Heart left ventricle (tissue), 16 donors: ENCODE results near the gene ZNF670. TPM values are rescaled to one million over a fixed set of nuclear protein-coding genes. Genes with fewer than 3 reads are reported as not detected.

ENCODE experiments used
- ATAC-seq, 4 donors: fragments of 200-7000 bp; cut with Tn5 transposase; one replicate each; pipeline ENCODE4 v1.9.1; 2020 to 2022; ENCODE audit warnings: moderate library complexity in 4 of 4, mild to moderate bottlenecking in 3 of 4, moderate number of reproducible peaks in 1 of 4
- DNase-seq, 5 donors: peaks; one replicate each; pipeline ENCODE4 v3.0.0-alpha.2; 2020
- H3K27ac ChIP-seq, 12 donors: fragments of 200-600 bp; sonication (generic) in 4 of 12; one replicate each; pipeline versions ENCODE4 v1.5.0 to v1.8.0; 2016 to 2022; ENCODE audit warnings: mild to moderate bottlenecking in 2 of 12
- H3K27me3 ChIP-seq, 9 donors: fragments of 200-600 bp; sonication (generic) in 2 of 9; one replicate each; pipeline versions ENCODE4 v1.5.1 to v1.8.0; 2016 to 2022; ENCODE audit warnings: mild to moderate bottlenecking in 3 of 9
- H3K36me3 ChIP-seq, 9 donors: fragments of 200-600 bp; sonication (generic) in 2 of 9; one replicate each; pipeline versions ENCODE4 v1.5.0 to v1.8.0; 2018 to 2022; ENCODE audit warnings: mild to moderate bottlenecking in 2 of 9
- H3K4me1 ChIP-seq, 12 donors: fragments of 200-600 bp; sonication (generic) in 4 of 12; one replicate each; pipeline versions ENCODE4 v1.5.0 to v1.8.0; 2016 to 2022; ENCODE audit warnings: mild to moderate bottlenecking in 3 of 12
- H3K4me3 ChIP-seq, 12 donors: fragments of 200-600 bp; sonication (generic) in 4 of 12; one replicate each; pipeline versions ENCODE4 v1.5.0 to v1.8.0; 2017 to 2022; ENCODE audit warnings: mild to moderate bottlenecking in 9 of 12, moderate library complexity in 4 of 12
- H3K9me3 ChIP-seq, 12 donors: fragments of 200-600 bp; sonication (generic) in 4 of 12; one replicate each; pipeline versions ENCODE4 v1.5.0 to v1.8.0; 2016 to 2022; ENCODE audit warnings: mild to moderate bottlenecking in 1 of 12
- CTCF ChIP-seq, 12 donors: fragments of 200-600 bp; sonication (generic) in 4 of 12; IDR thresholded peaks; one replicate each; pipeline versions ENCODE4 v1.5.0 to v1.8.0; 2018 to 2022; ENCODE audit warnings: antibody characterized with exemption in 12 of 12, mild to moderate bottlenecking in 5 of 12
- POLR2A ChIP-seq, 2 donors: fragments of 450-650 bp; IDR thresholded peaks; one replicate each; pipeline ENCODE4 v1.6.1; 2017; ENCODE audit warnings: antibody characterized with exemption in 2 of 2, mild to moderate bottlenecking in 2 of 2, moderate library complexity in 2 of 2
- WGBS, 4 donors: extraction: QIAGEN DNeasy Blood & Tissue Kit in 2 of 4; methylation state at CpG; one replicate each; pipeline versions ENCODE4 v1.1.5 to v1.1.7; 2013 to 2018; 5-methylcytosine and 5-hydroxymethylcytosine counted together
- intact Hi-C, 10 donors: fragments of 100-400 bp; cut with DNase I; formaldehyde crosslinking; loops; one replicate each; pipeline versions ENCODE4 v1.11.1 to v1.14.2; 2022
- polyA plus RNA-seq, 2 donors: library from polyadenylated mRNA; stranded (reverse); fragments of 200-250 nt; gene quantifications; one replicate each; pipeline ENCODE4 v1.2.3, GENCODE V29; 2013
- total RNA-seq, 9 donors: library from RNA; depleted of rRNA in 2 of 9; stranded (reverse); fragments of >200 nt in 2 of 9; fragmentation: NEBNext Ultra II Directional in 3 of 9; extraction: Animal tissue kit (Norgen Biotek cat#: 25700) in 3 of 9; gene quantifications; one replicate each; pipeline versions ENCODE4 v1.1.0 to v1.2.4, GENCODE V29; 2016 to 2023
- donor health status: ischemic (EF 13 %, LVEDD 7.1; RV severe dilation, severe dysfunction).
- donor health status: healthy with polysubstance abuse.
- donor health status: DM: no; HTN: yes; CAD: no.
- donor health status: DM: no; HTN: no; CAD: no.
- donor health status: ischemic (EF 25% LVEDD 6.9; RV normal size, moderate dysfunction).
- donor health status: ischemic (EF 25% LVEDD 5.7; RV mildly dilated, moderate dysfunction).
- donor health status: healthy.
- donor health status: DM: yes; HTN: yes; CAD: no.
- donor health status: ischemic (EF 35%, LVEDD 5.7; RV mildly dilated, moderate dysfunction).
- donor health status: nonischemic (EF 11% LVEDD 7.7; RV severe dilation, severe dysfunction).
- donor health status: DM: yes; HTN: yes; CAD: no.
- donor health status: PGD.
- donor health status: ischemic (EF 29% LVEDD 5.4; RV normal size, mild dysfunction).
- donor health status: nonischemic (EF 23%, LVEDD 6.1; RV moderate dilation, normal function).

Gene ZNF670
- total and polyA plus RNA-seq, 11 donors, result 0.46 to 3.6 (median 1.0) TPM

GRCh38 chr1:247060771-247061170 is 17.8 kb downstream of the ZNF670 start:
- TF ChIP-seq CTCF (IDR thresholded peaks at IDR 0.05) (no peak), POLR2A (IDR thresholded peaks at IDR 0.05) (no peak)
- no peak overlapping the region for H3K4me3 ChIP-seq
- no peaks in the 10 kb centered on the region for H3K36me3 ChIP-seq
- peaks cover 0 to 59% (median 1%) of the 10 kb centered on the region in 12 donors for H3K9me3 ChIP-seq
- 93 to 95% (median 95%) methylated on average over 4 of the region's 4 CpGs for WGBS, 4 donors
- no peak for ATAC-seq
- intact Hi-C loops, result no loop called here
- no peak overlapping the region for H3K27ac ChIP-seq
- no peak for DNase-seq
- H3K27me3 ChIP-seq, result no peaks in the 10 kb centered on the region
- H3K4me1 ChIP-seq, result peaks cover 0 to 5% (median 0%) of the 10 kb centered on the region in 12 donors

- H3K4me3 ChIP-seq, result no peak overlapping the region
- peaks cover 0 to 87% (median 10%) of the 10 kb centered on the region in 12 donors for H3K9me3 ChIP-seq
- no peak for TF ChIP-seq CTCF (IDR thresholded peaks at IDR 0.05)
- no peak for TF ChIP-seq POLR2A (IDR thresholded peaks at IDR 0.05)
- no peak overlapping the region for H3K27ac ChIP-seq
- no peak for ATAC-seq
- H3K36me3 ChIP-seq, result no peaks in the 10 kb centered on the region
- no peak for DNase-seq
- no peaks in the 10 kb centered on the region for H3K27me3 ChIP-seq
- H3K4me1 ChIP-seq, result peaks cover 0 to 13% (median 0%) of the 10 kb centered on the region in 12 donors
- WGBS, 4 donors, result 95 to 99% (median 97%) methylated on average over 2 of the region's 2 CpGs
- intact Hi-C loops, result no loop called here
These were observed 22.5 kb downstream of the ZNF670 start for GRCh38 chr1:247056071-247056470.

- intact Hi-C loops, result no loop called here
- H3K4me1 ChIP-seq, result peaks cover 0 to 13% (median 0%) of the 10 kb centered on the region in 12 donors
- peaks cover 0 to 91% (median 10%) of the 10 kb centered on the region in 12 donors for H3K9me3 ChIP-seq
- TF ChIP-seq CTCF (IDR thresholded peaks at IDR 0.05) (no peak), POLR2A (IDR thresholded peaks at IDR 0.05) (no peak)
- no peak overlapping the region for H3K4me3 ChIP-seq
- ATAC-seq (peak in 2 of 4 donors; percentile 39 to 42), DNase-seq (peak in 1 of 5 donors; percentile 40)
- H3K36me3 ChIP-seq, result no peaks in the 10 kb centered on the region
- WGBS, 4 donors, result 28 to 41% (median 32%) methylated on average over 2 of the region's 2 CpGs
- H3K27ac ChIP-seq, result no peak overlapping the region
- no peaks in the 10 kb centered on the region for H3K27me3 ChIP-seq
These were observed 23.6 kb downstream of the ZNF670 start for GRCh38 chr1:247054992-247055415.

GRCh38 chr1:247047702-247048101 is 30.9 kb downstream of the ZNF670 start:
- ATAC-seq (no peak), DNase-seq (no peak)
- 96 to 99% (median 96%) methylated on average over 2 of the region's 2 CpGs for WGBS, 4 donors
- intact Hi-C loops, result loop anchor here in 4 of 10 donors (10.0 kb wide), 2 partner anchors 327 to 437 kb away; no protein-coding TSS in a partner anchor
- peaks cover 0 to 80% (median 22%) of the 10 kb centered on the region in 12 donors for H3K9me3 ChIP-seq
- H3K27me3 ChIP-seq, result no peaks in the 10 kb centered on the region
- no peaks in the 10 kb centered on the region for H3K36me3 ChIP-seq
- no peak overlapping the region for H3K27ac ChIP-seq
- TF ChIP-seq CTCF (IDR thresholded peaks at IDR 0.05), result no peak
- no peak for TF ChIP-seq POLR2A (IDR thresholded peaks at IDR 0.05)
- no peak overlapping the region for H3K4me3 ChIP-seq
- no peaks in the 10 kb centered on the region for H3K4me1 ChIP-seq
